Keratinocyte (primary cell): Measurements from ENCODE around the gene MUC4.

ENCODE experiments used
- CTCF ChIP-seq, 3 experiments: IDR thresholded peaks in 1 of 3; conservative IDR thresholded peaks in 1 of 3; optimal IDR thresholded peaks in 1 of 3; 2 replicates in 2 of 3; 3 replicates in 1 of 3; pipeline versions ENCODE3 to v1.5.1; 2011; ENCODE audit warnings: low read length in 3 of 3, mild to moderate bottlenecking in 3 of 3, moderate library complexity in 2 of 3, control low read depth in 1 of 3, inconsistent platforms in 1 of 3; ENCODE audit not compliant: insufficient read depth in 2 of 3; ENCODE audit errors: extremely low read depth in 1 of 3
- EZH2 ChIP-seq: IDR thresholded peaks from one replicate; pipeline ENCODE4 v1.6.1; 2012; ENCODE audit warnings: inconsistent platforms, mild to moderate bottlenecking, low read length, moderate library complexity

- TF ChIP-seq CTCF (optimal IDR thresholded peaks at IDR 0.05 in 1 of 3, IDR thresholded peaks at IDR 0.05 in 1 of 3, conservative IDR thresholded peaks at IDR 0.05 in 1 of 3; ENCODE audit: extremely low read depth in 1 of 3, insufficient read depth in 2 of 3, low read length in 3 of 3) (no peak), EZH2 (no peak)
Observed at GRCh38 chr3:195803289-195803908, 8.3 kb downstream of the MUC4 start.
